GM21529 (cell line): Measurements from ENCODE around the gene SLC16A1.
A peak's percentile ranks its signal among the peaks of the same experiment; 100 is the strongest.
"Not testable (repeated sequence)": the region's sequence is repeated elsewhere in the genome, so short reads cannot be mapped to it uniquely, and the experiment has no call there.

Source experiments
- ATAC-seq: cut with Tn5 transposase; IDR thresholded peaks from one replicate; pipeline ENCODE4 v1.9.1; 2021; ENCODE audit not compliant: unreplicated experiment

SLC16A1 gene, protein sequence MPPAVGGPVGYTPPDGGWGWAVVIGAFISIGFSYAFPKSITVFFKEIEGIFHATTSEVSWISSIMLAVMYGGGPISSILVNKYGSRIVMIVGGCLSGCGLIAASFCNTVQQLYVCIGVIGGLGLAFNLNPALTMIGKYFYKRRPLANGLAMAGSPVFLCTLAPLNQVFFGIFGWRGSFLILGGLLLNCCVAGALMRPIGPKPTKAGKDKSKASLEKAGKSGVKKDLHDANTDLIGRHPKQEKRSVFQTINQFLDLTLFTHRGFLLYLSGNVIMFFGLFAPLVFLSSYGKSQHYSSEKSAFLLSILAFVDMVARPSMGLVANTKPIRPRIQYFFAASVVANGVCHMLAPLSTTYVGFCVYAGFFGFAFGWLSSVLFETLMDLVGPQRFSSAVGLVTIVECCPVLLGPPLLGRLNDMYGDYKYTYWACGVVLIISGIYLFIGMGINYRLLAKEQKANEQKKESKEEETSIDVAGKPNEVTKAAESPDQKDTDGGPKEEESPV

DNA sequence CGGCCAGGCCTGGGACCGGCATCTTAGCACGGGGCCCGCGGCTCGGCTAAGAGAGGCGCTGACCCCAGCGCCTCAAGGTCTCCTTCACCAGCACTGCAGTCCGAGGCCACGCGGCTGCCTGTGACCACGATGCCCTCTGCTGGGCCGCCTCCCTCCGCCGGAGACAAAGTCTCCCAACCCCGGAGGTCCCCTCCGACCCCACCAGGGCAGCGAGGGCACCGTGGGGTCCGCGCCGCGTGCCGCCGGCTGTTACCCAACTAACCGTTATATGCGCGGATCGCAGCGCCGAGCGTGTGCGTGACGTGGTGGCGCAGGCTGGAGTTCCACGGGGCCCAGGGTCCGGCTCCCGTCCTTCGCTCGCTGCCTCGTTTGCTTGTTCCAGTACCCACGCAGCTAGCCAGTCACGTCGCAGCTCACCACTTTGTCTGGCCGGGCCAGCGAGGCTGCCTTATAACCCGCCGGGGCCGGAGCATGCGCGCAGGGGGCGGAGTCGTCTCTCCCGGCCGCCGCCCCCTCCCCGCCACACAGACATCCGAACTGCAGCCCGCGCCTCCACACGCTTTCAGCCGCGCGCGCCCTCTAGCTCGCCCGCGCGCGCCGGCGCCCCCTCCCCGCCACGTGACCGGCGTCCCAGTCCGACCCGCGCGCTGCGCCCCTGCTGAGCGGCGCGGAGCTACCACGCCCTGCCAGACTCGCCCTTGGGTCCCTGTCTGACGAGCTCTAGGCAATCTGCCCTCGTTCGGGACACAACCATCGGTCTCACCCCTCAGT lies at the start of gene SLC16A1:
Gene SLC16A1 (minus strand): TSS at position 424 of the 771 bp plus-strand sequence. CDS start 26,888 bp downstream, outside the sequence.
- peak; percentile 70 for ATAC-seq

DNA sequence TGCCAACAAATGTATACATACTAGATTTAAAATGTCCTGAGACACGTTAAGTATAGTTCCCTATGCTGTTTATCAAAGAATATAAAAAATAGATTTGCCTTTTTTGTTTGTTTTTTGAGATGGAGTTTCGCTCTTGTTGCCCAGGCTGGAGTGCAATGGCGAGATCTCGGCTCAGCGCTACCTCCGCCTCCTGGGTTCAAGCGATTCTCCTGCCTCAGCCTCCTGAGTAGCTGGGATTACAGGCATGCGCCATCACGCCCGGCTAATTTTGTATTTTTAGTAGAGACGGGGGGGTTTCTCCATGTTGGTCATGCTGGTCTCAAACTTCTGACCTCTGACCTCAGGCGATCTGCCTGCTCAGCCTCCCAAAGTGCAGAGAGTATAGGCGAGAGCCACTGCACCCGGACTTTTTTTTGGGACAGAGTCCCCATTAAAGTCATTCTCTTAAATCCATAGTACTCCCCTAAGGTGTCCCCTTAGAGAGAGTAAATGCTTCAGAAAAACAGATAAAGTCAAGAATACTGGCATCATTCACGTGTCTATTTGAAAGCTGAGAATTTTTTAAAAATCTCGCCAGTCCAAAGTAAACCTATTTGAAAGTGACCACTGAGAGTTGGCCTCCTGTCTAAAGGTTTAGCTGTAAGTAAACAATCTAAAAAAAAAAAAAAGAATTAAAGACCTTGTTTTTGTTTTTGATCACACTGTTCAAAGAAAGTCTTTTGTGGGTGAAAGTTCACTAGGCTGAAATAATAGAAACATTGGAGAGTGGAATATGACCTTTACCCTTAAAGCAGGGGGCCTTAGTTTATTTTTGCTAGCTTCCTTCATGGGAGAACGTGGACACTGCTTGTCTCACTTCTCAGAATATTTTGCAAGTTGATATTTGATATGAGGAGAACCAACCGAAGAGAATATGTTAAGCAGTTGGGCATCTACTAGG lies 48.0 kb upstream of the SLC16A1 start:
- ATAC-seq, result no peak

DNA sequence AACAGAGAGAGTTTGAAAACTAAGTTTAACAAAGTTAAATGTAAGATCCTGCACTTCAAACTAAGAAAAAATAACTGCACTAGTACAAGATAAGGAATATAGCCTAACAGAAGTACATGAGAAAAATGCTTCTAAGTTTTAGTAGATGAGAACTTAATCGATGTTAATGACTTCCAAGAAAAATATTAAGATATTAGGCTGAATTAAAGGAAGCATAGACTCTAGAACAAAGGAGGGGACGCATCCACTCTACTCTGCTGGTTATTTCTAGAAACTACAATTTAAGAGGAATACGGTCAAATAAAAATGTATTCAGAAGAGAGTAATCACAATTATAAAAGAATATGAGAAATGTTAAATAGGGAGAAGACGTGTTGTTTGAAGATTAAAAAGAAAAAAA lies 46.3 kb upstream of the SLC16A1 start:
- no peak for ATAC-seq

DNA sequence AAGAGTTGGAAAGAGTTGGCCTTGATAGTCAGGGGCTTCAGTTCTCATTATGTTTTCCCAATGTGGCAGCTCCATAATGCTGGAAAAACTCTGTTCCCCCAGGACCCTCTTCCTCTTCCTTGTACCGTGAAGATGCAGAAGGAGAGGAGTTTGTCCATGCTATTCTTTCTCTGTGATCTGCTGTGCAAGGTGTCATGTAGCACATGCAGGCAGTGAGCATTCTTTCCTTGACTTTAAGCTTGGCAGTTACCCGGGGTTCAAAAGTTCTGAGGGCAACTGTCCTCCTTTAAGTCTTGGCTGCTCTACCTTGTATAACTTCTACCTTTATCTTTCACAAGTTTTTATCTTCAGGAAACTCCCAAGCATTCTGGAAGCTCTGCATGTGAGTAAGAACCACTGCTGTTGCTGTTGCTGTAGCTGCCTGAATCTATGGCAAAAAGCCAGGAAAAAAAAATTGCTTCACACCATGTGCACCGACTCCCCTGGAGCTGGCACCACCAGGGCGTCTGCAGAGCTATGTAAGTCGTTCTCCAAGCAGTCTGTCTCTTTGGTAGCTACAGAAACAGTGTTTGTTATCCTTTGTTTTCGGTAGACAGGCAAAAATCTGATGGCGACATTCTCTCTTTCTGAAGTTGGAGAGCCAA lies 42.7 kb upstream of the SLC16A1 start:
- no peak for ATAC-seq

DNA sequence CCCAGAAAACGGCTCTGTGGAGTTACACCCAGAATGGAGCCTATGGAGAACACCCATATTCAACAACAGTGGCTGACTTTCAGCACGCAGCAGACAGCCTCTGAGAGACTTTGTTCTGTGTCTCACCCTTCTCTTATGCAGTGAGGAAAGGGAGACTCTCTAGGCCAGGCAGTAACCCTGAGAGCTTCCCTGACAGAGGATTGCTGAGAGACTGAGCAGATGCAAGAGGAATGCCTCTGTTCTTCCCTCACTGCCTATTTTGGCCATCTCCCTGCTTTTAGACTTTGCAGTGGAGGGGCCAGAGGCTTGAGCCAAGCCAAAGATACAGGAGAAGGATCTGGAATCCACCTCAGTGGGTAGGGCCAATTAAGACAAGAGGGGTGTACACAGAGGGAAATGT lies 41.8 kb upstream of the SLC16A1 start:
- no peak for ATAC-seq

DNA sequence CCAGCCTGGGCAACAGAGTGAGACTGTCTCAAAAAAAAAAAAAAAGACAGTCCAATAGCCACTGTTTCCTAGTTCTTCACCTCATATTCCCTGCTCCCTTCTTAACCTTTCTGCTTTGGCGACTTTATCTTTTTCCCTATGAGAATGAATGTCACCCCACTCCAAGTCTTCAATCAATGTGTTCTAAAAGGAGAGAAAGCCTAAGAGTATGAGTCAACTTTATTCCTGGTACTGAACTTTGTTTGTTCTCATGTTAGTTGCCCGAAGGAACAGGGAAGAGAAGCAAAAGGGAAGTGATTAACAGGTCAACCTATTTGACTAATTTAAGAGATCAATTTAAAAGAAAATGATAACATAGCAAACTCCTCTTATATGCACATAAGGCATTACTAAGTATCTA lies 39.9 kb upstream of the SLC16A1 start:
- no peak for ATAC-seq

DNA sequence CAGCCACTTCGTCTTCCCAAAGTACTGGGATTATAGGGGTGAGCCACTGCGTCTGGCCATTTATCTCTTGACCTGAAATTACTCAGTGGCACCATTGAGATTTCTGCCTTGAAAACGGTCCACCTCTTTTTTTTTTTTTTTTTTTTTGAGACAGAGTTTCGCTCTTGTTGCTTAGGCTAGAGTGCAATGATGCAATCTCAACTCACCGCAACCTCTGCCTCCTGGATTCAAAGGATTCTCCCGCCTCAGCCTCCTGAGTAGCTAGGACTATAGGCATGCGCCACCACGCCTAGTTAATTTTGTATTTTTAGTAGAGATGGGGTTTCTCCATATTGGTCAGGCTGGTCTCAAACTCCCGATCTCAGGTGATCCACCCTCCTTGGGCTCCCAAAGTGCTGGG lies 39.0 kb upstream of the SLC16A1 start:
- ATAC-seq, result not testable (repeated sequence)

DNA sequence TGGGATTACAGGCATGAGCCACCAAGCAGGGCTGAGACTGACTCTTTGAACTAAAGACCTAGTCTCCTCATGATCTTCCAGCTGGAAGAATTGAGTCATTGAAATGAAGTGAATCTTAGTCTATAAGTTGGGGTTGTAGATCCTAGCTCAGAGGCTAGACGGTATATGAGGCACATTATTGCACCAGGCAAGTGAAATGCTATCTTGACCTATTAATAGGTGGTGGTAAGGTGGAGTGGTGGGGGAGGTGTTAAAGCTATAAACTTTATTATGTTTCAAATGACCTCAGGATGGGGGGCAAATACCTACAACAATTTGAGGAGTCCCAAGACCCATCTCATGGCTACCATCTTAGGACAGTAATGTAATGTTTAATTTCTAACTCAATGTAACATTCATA lies 36.8 kb upstream of the SLC16A1 start:
- ATAC-seq, result no peak

DNA sequence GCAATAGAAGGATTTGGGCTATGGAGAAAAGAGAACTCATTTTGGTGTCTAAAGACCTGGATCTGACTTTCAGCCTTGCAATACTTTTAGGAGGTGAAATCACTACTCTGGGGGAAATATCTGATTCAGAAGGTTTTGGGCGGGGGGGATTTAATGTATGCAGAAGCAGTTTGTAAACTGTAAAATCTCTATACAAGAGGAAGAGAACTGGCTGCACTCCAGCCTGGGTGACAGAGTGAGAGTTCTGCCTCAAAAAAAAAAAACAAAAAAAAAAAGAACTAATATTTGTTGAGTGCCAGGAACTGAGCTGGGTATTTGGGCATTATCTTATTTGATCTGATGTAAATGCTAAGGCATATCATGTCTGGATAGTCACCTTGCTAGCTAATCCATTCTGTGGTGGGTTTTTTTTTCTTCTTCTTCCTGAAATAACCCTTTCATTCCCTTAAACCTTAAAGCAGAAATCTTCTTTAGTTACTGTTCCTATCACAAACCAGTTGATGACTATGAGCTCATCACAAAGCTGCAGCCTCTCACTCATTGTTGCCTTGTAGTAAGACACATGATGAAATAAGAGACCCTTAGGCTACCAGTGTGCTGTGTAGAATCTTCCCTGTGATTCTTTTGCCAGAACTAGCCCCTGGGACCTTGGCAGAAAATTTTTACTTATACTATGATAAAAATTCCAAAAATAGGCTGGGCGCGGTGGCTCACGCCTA lies 35.6 kb upstream of the SLC16A1 start:
- no peak for ATAC-seq

DNA sequence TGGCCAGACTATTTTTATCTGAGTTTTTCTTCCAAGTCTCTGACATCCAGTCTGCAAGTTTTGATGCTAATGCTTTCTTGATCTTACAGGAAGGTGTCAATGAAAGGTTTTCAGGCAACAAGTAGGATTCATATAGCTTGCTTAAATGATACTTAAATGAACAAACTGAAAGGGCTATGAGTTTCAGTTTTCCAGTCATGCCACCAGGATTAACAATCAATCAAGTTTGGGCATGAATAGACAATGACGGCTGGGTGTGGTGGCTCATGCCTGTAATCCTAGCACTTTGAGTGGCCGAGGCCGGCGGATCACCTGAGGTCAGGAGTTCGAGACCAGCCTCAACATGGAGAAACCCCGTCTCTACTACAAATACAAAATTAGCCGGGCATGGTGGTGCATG lies 34.3 kb upstream of the SLC16A1 start:
- no peak for ATAC-seq

DNA sequence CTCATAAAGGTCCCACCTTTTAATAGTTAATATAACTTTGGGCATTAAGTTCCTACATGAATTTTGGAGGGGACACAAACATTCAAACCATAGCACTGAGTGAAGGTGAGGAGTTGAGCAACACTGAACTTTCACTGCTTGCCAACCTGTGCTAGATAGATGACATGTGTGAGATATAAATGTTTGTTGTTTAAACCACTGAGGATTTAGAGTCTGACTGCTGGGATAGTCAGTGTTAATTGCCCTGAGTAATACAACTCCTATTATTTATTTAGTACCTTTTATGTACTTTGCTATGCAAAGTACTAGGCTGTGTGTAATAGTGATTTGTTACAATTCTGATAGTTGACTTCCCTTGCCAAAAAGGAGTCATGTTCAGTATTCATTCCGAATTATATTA lies 32.4 kb upstream of the SLC16A1 start:
- ATAC-seq, result no peak

DNA sequence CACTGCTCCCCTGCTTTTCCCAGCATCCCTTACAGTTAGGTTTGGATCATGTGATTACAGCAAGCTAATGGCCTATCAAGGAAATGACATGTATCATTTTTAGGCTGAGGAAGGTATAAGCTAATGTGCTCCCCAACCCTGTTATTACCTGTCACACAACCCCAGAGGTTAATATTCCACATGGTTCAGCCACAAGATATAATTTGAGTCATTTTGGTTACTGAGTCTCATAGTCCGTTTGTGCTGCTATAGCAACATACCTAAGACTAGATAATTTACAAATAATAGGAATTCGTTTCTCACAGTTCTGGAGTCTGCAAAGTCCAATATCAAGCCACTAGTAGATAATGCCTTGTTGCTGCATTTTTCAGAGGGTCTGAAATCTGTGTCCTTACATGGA lies 29.1 kb upstream of the SLC16A1 start:
- ATAC-seq, result peak; percentile 52

DNA sequence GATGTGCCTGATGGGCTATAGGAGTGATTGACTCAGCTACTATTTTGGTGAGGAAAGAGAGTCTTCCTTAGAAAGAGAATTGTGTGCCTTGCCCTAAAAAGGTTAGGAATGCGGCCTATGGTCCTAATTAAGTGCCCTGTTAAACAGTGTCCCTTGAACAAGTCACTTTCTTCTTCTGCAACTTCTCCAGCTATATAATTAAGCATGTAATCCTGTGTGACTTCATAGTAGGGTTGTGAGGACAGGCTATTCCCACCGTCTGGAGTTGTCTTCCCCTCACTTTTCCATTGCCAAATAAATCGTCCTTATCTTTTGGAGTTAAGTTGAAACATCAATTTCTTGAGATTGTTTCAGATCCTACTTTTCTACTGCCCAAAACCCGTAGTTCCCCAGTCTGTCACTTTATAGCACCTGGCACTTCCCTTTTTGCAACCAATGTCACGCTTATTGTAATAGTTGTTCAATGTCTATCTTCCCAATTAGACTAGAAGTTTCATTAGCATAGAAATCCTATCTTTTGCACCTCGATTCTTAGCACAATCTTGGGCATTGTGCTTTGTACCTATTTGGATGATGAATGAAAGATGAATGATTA lies 27.6 kb upstream of the SLC16A1 start:
- no peak for ATAC-seq

DNA sequence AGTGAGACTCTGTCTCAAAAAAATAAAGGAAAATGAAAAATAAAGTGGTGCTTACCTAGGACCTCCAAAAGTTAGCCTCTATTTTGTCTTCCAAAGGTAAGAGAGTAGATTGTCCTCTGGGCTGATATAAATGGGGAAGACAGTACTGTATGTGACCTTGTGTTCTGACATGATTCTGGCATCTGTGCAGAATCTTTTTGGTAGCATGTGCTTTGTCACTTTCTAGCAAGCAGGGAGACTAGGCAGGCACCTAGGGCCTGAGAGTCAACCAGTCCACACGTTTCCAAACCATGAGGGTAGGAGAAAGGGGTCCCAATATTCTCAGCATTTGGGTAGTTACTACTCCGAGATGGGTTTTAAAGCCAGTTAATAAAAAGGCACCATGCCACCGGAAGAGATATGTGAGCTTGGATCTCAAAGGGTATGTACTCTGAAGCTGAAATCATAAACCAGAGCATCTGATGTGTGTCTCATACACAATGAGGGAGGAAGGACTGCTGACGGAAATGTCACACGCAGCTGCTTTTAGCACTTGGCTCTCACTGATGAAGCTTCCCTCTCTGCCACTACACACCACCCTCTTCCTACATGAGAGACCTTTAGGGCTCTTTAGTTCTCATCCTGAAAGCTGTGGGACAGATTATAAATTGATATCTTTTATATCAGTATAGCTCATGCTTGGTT lies 27.0 kb upstream of the SLC16A1 start:
- no peak for ATAC-seq

DNA sequence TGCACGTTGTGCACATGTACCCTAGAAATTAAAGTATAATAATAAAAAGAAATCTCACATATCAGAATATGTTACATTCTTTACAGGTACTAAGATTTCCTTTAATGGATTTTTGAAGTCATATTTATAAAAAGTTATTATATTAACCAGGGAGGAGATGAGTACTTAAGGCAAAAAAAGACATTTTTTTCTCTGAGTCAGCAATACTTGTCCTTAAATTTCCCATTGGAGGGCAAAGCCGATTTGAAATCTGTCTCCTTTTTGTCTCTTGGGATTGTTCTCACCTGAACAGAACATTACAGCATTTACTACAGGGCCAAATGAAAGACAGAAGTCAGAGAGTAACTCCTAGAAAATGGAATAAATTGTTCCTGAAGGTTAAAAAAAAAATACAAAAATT lies 26.3 kb upstream of the SLC16A1 start:
- ATAC-seq, result no peak

DNA sequence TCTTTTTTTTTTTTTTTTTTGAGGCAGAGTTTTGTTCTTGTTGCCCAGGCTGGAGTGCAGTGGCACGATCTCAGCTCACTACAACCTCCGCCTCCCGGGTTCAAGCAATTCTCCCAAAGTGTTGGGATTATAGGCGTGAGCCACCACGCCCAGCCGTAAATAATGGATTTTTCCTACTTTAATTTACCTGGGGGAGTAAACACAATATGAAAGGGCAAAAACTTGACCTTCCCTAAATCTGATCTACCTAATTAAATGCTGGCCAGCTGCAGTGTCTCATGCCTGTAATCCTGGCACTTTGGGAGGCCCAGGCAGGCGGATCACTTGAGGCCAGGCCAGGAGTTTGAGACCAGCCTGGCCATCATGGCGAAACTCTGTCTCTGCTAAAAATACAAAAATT lies 25.8 kb upstream of the SLC16A1 start:
- not testable (repeated sequence) for ATAC-seq

DNA sequence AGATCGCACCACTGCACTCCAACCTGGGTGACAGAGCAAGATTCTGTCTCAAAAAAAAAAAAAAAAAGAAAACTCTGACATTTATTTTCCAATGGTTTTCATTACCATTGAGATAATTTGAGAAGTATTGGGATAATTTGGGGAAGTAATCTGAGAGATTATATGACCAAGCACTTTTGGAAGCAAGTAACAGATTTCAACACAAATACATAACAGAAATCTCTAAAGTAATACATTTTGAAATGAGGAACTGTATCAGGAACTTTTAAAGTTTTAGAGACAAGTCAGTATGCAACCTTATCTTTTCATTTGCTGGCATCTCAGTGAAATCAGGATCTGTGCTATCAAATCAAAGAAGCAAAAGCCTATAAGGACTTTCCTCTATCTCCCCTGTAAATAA lies 25.4 kb upstream of the SLC16A1 start:
- no peak for ATAC-seq

DNA sequence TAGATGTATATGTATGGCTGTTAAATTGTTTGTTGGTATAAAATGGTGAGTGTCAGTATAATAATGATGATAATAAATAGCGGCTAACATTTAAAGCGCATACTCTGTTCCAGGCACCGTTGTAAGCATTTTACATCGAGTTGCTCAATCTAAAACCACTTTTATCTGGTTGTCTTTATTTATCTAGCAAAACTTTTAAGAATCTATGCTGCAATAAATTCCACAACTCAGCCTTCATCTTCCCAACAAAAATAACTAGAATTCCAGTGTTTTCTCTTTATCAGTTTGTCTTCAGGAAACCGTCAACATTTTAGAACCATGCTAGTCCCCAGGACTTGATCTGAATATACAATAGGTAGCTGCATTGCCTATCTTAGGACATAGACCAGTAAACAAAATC lies 19.3 kb upstream of the SLC16A1 start:
- ATAC-seq, result no peak

DNA sequence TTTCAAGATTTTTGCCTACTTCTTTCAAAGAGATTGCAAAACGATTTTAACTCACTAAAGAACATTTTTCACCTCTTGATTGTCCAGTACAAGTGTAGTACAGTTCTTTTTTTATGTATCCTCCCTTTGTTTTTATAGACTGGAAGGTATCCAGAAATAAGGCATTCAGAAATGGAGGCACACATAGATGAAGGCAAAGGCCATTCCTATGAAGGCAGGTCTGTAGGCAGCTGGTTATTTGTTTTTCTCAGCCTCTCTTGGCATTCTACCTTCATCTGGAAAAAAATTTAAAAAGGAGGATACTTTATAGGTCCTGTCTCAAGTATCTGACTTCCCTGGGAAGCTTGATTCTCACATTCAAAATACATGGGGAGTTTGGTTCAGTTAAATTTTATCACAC lies 18.6 kb upstream of the SLC16A1 start:
- ATAC-seq, result no peak
